K562 (cell line): ENCODE results near the gene FIBP. TPM values are rescaled to one million over a fixed set of nuclear protein-coding genes. Genes with fewer than 3 reads are reported as not detected.

Source experiments
- MAFF ChIP-seq: IDR thresholded peaks from 2 replicates; pipeline ENCODE4 v1.6.1; 2012; ENCODE audit warnings: low read length, improper control_type of control experiment
- POLR2G ChIP-seq: fragments of 200-400 bp; formaldehyde crosslinking; IDR thresholded peaks from 2 replicates; pipeline ENCODE4 v1.6.1; 2017; ENCODE audit warnings: low read depth, mild to moderate bottlenecking, antibody characterized with exemption, low read length, moderate library complexity
- U2AF1 ChIP-seq: fragments of 200-400 bp; formaldehyde crosslinking; optimal IDR thresholded peaks from 2 replicates; pipeline ENCODE3; 2017; ENCODE audit warnings: mild to moderate bottlenecking, low read depth, low read length, moderate library complexity
- YBX1 ChIP-seq: fragments of 450-650 bp; IDR thresholded peaks from 2 replicates; pipeline ENCODE4 v1.7.1; 2016; ENCODE audit warnings: mild to moderate bottlenecking
- ZFPM2 ChIP-seq: fragments of 250-450 bp; sonication (Bioruptor Pico); IDR thresholded peaks from 2 replicates; pipeline ENCODE4 v1.5.1; 2022; ENCODE audit warnings: mild to moderate bottlenecking
- ZNF507 ChIP-seq: conservative IDR thresholded peaks from 2 replicates; pipeline ENCODE4 v1.6.1; 2017; ENCODE audit warnings: missing genetic modification characterization, missing compliant biosample characterization
- ZNF592 ChIP-seq: fragments of 450-650 bp; IDR thresholded peaks from 2 replicates; pipeline ENCODE4 v1.6.1; 2017; ENCODE audit warnings: antibody characterized with exemption, mild to moderate bottlenecking
- polyA plus RNA-seq, 8 experiments: library from polyadenylated mRNA; depleted of rRNA in 4 of 8; stranded (reverse) in 5 of 8; unstranded in 3 of 8; fragments of >200 nt; fragmentation: Nextera tagmentation in 2 of 8; fragmentation: Illumina TruSeq in 1 of 8; extraction: Ambion mirVana in 2 of 8; extraction: Trizol in 1 of 8; gene quantifications; 2 replicates each; pipeline versions ENCODE4 v1.2.1 to v1.2.3, GENCODE V29; 2011 to 2014; ENCODE audit warnings: inconsistent platforms in 1 of 8, missing spikeins in 1 of 8
- total RNA-seq, 7 experiments: library from RNA; depleted of rRNA in 6 of 7; stranded (reverse); fragments of >200 nt in 6 of 7; fragmentation: Illumina TruSeq in 2 of 7; extraction: Trizol in 2 of 7; gene quantifications; 2 replicates each; pipeline versions ENCODE4 v1.2.1 to v1.2.3, GENCODE V29; 2011 to 2021; ENCODE audit warnings: low replicate concordance in 1 of 7
- TF ChIP-seq, protein P1 (sequence below): sonication (generic); formaldehyde crosslinking; IDR thresholded peaks from 2 replicates; pipeline ENCODE4 v1.8.1; 2023; ENCODE audit warnings: mild to moderate bottlenecking, missing genetic modification reagents, moderate library complexity
- TF ChIP-seq, protein P2 (sequence below): fragments of 250-450 bp; sonication (Bioruptor Pico); IDR thresholded peaks from 2 replicates; pipeline ENCODE4 v1.5.0; 2021; ENCODE audit warnings: mild to moderate bottlenecking, moderate library complexity
- TF ChIP-seq, protein P3 (sequence below): IDR thresholded peaks from 2 replicates; pipeline ENCODE4 v1.6.1; 2011; ENCODE audit not compliant: insufficient read length; ENCODE audit errors: extremely low read depth
- TF ChIP-seq, protein P4 (sequence below): sonication (generic); formaldehyde crosslinking; IDR thresholded peaks from 2 replicates; pipeline ENCODE4 v1.8.1; 2023; ENCODE audit warnings: mild to moderate bottlenecking, missing genetic modification reagents

FIBP gene
- total and polyA plus RNA-seq, 9 of the 15 experiments (the other 6 are each of a cell fraction or from before 2014, with no cell fraction given), result 41.2 to 79.2 (median 48.6) TPM

- TF ChIP-seq MAFF (no peak), U2AF1 (peak; percentile 76), YBX1 (no peak), ZNF592 (peak; percentile 44; the same call in 1 of the 2 replicates), ZFPM2 (CRISPR knock-in tag) (no peak), POLR2G (peak; percentile 96), ZNF507 (tag) (no peak)
- TF ChIP-seq, protein P1, sequence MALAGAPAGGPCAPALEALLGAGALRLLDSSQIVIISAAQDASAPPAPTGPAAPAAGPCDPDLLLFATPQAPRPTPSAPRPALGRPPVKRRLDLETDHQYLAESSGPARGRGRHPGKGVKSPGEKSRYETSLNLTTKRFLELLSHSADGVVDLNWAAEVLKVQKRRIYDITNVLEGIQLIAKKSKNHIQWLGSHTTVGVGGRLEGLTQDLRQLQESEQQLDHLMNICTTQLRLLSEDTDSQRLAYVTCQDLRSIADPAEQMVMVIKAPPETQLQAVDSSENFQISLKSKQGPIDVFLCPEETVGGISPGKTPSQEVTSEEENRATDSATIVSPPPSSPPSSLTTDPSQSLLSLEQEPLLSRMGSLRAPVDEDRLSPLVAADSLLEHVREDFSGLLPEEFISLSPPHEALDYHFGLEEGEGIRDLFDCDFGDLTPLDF (CRISPR knock-in tag), result peak; percentile 88
- TF ChIP-seq, protein P2, sequence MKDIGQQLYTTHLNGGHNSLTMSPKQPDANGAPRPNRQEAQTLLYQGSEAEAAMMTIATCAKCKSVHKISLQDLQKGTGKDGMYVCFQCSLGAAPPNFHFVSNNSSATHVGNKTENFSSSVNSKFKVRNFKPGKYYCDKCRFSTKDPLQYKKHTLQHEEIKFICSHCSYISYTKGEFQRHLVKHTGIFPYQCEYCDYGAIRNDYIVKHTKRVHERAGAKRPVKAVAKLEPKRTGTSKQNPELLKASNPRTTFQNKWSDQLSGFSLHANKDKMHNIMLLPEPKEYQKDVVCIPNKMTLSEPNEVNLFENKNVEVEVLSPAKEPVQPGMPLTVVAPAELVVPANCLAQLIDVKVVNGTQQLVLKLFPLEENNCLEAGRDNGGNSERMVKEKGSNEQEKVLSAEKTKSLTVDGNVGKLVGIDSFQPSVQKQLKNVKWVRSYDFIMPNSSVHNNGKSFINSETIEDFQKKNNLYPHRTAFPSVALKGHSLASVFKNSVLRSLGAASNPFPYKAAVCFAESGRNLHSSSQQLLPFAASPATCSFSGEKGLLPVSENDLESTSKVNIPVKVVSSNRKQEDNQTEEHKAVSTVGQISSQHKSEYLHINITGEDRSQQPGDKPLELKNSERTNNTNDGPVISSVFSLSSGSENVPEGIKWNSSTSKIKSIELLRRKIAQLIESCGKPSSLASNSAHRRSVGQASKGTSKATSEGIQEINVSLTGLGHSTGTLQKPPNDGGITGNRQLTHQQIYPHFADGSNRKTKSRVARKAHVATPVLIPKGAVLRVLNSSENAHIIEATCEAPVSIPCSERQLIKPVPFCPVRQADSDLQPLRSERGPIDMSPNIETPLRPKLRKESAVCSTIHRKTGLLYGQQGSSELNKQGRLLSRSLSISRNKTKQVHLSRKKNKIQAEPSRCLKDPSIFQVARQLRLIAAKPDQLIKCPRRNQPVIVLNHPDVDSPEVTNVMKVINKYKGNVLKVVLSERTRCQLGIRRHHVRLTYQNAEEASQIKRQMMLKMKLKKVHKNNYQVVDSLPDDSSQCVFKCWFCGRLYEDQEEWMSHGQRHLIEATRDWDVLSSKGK (CRISPR knock-in tag), result no peak
- TF ChIP-seq, protein P3, sequence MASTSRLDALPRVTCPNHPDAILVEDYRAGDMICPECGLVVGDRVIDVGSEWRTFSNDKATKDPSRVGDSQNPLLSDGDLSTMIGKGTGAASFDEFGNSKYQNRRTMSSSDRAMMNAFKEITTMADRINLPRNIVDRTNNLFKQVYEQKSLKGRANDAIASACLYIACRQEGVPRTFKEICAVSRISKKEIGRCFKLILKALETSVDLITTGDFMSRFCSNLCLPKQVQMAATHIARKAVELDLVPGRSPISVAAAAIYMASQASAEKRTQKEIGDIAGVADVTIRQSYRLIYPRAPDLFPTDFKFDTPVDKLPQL, result peak; percentile 32
- TF ChIP-seq, protein P4, sequence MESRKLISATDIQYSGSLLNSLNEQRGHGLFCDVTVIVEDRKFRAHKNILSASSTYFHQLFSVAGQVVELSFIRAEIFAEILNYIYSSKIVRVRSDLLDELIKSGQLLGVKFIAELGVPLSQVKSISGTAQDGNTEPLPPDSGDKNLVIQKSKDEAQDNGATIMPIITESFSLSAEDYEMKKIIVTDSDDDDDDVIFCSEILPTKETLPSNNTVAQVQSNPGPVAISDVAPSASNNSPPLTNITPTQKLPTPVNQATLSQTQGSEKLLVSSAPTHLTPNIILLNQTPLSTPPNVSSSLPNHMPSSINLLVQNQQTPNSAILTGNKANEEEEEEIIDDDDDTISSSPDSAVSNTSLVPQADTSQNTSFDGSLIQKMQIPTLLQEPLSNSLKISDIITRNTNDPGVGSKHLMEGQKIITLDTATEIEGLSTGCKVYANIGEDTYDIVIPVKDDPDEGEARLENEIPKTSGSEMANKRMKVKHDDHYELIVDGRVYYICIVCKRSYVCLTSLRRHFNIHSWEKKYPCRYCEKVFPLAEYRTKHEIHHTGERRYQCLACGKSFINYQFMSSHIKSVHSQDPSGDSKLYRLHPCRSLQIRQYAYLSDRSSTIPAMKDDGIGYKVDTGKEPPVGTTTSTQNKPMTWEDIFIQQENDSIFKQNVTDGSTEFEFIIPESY (CRISPR knock-in tag), result peak; percentile 65
Observed at GRCh38 chr11:65857853-65858680, 30.2 kb downstream of the FIBP start, which contains the start of gene CFL1 (continued).
